Stomach (tissue), 9 donors: ENCODE data around the gene MMP21. TPM values are rescaled to one million over a fixed set of nuclear protein-coding genes. Genes with fewer than 3 reads are reported as not detected.

Experiments used
- DNase-seq, 2 donors: peaks; one replicate each; pipeline versions ENCODE4 v3.0.0 to v3.0.0-alpha.2; 2013 to 2019
- H3K27ac ChIP-seq, 5 donors: fragments of 200-600 bp in 4 of 5; sonication (generic) in 4 of 5; one replicate each; pipeline ENCODE4 v1.5.1; 2013 to 2019; ENCODE audit warnings: mild to moderate bottlenecking in 1 of 5, moderate library complexity in 1 of 5
- H3K27me3 ChIP-seq, 3 donors: fragments of 200-600 bp; sonication (generic); one replicate each; pipeline ENCODE4 v1.5.1; 2017 to 2019; ENCODE audit warnings: mixed run types in 1 of 3
- H3K36me3 ChIP-seq, 4 donors: fragments of 200-600 bp; sonication (generic); 1 replicate in 3 of 4; 2 replicates in 1 of 4; pipeline ENCODE4 v1.5.1; 2016 to 2019
- H3K4me1 ChIP-seq, 4 donors: fragments of 200-600 bp; sonication (generic); one replicate each; pipeline ENCODE4 v1.5.1; 2016 to 2019
- H3K4me3 ChIP-seq, 4 donors: fragments of 200-600 bp; sonication (generic) in 3 of 4; one replicate each; pipeline ENCODE4 v1.5.1; 2016 to 2019; ENCODE audit warnings: mild to moderate bottlenecking in 1 of 4
- H3K9me3 ChIP-seq, 4 donors: fragments of 200-600 bp; sonication (generic); one replicate each; pipeline ENCODE4 v1.5.1; 2016 to 2019
- EP300 ChIP-seq: sonication (generic); formaldehyde crosslinking; IDR thresholded peaks from one replicate; pipeline ENCODE4 v1.6.1; 2017; ENCODE audit warnings: antibody characterized with exemption
- POLR2A ChIP-seq, 4 donors: fragments of 450-650 bp; IDR thresholded peaks; one replicate each; pipeline ENCODE4 v1.6.1; 2016; ENCODE audit warnings: antibody characterized with exemption in 4 of 4, control low read depth in 2 of 4, mild to moderate bottlenecking in 1 of 4, moderate library complexity in 1 of 4
- POLR2AphosphoS5 ChIP-seq, 3 donors: sonication (generic); formaldehyde crosslinking; IDR thresholded peaks; one replicate each; pipeline ENCODE4 v1.6.1; 2016; ENCODE audit warnings: antibody characterized with exemption in 3 of 3
- WGBS, 5 donors: extraction: QIAGEN DNeasy Blood & Tissue Kit in 3 of 5; methylation state at CpG; one replicate each; pipeline versions ENCODE4 v1.1.5 to v1.1.7; 2013 to 2018; 5-methylcytosine and 5-hydroxymethylcytosine counted together
- intact Hi-C: fragments of 100-400 bp; cut with DNase I; formaldehyde crosslinking; loops from one replicate; pipeline ENCODE4 v1.15.1; 2023; ENCODE audit warnings: low total_unique reads
- polyA plus RNA-seq, 3 donors: library from polyadenylated mRNA; stranded (reverse); fragments of 200-250 nt; gene quantifications; one replicate each; pipeline ENCODE4 v1.2.3, GENCODE V29; 2013
- total RNA-seq, 5 donors: library from RNA; depleted of rRNA; stranded (reverse); fragments of >200 nt; gene quantifications; one replicate each; pipeline versions ENCODE4 v1.1.0 to v1.2.3, GENCODE V29; 2014 to 2016
- TF ChIP-seq, protein P1 (sequence below), 7 experiments: fragments of 450-650 bp in 4 of 7; fragments of 200-600 bp in 3 of 7; sonication (generic) in 3 of 7; IDR thresholded peaks; one replicate each; pipeline ENCODE4 v1.5.1; 2016 to 2019; ENCODE audit warnings: antibody characterized with exemption in 7 of 7, control low read depth in 2 of 7, mild to moderate bottlenecking in 1 of 7
- donor health status: healthy with polysubstance abuse.
- donor health status: Bipolar disorder and iron deficiency.
- donor health status: healthy.

MMP21 gene
- total and polyA plus RNA-seq, 8 donors = 0.45 TPM; not detected in 7

DNA sequence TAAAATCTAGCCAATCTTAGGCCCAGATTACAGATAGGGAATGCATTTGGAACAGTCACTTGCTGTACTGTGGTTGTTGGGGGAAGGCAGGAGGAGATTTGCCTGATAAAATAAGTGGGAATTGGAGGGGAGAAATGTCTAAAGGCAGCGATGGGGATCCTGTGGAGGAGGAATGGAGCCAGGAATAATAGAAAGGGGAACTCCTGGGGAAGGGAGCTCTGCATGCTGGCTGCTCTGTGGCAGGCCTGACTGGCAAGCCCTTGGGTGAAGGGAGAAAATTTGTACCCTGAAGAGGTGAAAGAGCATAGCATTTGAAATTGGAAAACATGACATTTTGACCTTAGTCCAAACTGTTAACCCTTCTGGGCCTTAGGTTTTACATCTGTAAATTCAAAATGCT is 13.7 kb downstream of the MMP21 start:
- 33 to 54% (median 50%) methylated on average over 1 of the region's 1 CpG for WGBS, 5 donors
- Histone ChIP-seq H3K4me1 (peaks cover 0 to 11% (median 3%) of the 10 kb centered on the region in 4 donors), H3K4me3 (no peak overlapping the region), H3K9me3 (no peaks in the 10 kb centered on the region), H3K27me3 (no peaks in the 10 kb centered on the region), H3K36me3 (peaks cover 34 to 98% (median 93%) of the 10 kb centered on the region in 4 donors), H3K27ac (no peak overlapping the region)
- TF ChIP-seq POLR2AphosphoS5 (IDR thresholded peaks at IDR 0.05) (no peak), POLR2A (IDR thresholded peaks at IDR 0.05) (no peak), EP300 (no peak)
- TF ChIP-seq, protein P1, sequence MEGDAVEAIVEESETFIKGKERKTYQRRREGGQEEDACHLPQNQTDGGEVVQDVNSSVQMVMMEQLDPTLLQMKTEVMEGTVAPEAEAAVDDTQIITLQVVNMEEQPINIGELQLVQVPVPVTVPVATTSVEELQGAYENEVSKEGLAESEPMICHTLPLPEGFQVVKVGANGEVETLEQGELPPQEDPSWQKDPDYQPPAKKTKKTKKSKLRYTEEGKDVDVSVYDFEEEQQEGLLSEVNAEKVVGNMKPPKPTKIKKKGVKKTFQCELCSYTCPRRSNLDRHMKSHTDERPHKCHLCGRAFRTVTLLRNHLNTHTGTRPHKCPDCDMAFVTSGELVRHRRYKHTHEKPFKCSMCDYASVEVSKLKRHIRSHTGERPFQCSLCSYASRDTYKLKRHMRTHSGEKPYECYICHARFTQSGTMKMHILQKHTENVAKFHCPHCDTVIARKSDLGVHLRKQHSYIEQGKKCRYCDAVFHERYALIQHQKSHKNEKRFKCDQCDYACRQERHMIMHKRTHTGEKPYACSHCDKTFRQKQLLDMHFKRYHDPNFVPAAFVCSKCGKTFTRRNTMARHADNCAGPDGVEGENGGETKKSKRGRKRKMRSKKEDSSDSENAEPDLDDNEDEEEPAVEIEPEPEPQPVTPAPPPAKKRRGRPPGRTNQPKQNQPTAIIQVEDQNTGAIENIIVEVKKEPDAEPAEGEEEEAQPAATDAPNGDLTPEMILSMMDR (IDR thresholded peaks at IDR 0.05) = no peak
- intact Hi-C loops = no loop called here
- no peak for DNase-seq

DNA sequence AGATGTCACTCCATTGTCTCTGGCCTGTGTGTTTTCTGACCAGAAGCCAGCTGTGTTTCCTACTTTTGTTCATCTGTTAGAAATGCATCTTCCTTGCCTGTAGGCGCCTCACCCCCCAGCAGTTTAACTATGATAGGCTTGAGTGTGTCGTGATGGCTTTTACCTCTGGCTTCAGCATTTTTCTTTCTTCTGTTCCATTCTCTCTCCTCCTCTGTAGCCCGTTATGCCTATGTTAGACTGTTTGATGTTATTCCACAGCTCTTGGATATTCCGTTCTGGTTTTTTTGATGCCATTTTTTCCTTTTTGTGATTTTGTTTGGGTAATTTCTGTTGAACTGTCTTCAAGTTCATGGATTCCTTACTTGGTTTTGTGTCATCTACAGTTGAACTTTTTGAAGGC is 17.9 kb downstream of the MMP21 start:
- DNase-seq = no peak
- Histone ChIP-seq H3K27ac (no peak overlapping the region), H3K9me3 (no peaks in the 10 kb centered on the region), H3K4me3 (no peak overlapping the region), H3K36me3 (peaks cover 33 to 99% (median 94%) of the 10 kb centered on the region in 4 donors), H3K4me1 (peaks cover 0 to 10% (median 4%) of the 10 kb centered on the region in 4 donors), H3K27me3 (no peaks in the 10 kb centered on the region)
- intact Hi-C loops = no loop called here
- WGBS, 5 donors = 94 to 99% (median 97%) methylated on average over 4 of the region's 4 CpGs
- TF ChIP-seq POLR2AphosphoS5 (IDR thresholded peaks at IDR 0.05) (no peak), EP300 (no peak), POLR2A (IDR thresholded peaks at IDR 0.05) (no peak)
- TF ChIP-seq, protein P1 (IDR thresholded peaks at IDR 0.05) = no peak

DNA sequence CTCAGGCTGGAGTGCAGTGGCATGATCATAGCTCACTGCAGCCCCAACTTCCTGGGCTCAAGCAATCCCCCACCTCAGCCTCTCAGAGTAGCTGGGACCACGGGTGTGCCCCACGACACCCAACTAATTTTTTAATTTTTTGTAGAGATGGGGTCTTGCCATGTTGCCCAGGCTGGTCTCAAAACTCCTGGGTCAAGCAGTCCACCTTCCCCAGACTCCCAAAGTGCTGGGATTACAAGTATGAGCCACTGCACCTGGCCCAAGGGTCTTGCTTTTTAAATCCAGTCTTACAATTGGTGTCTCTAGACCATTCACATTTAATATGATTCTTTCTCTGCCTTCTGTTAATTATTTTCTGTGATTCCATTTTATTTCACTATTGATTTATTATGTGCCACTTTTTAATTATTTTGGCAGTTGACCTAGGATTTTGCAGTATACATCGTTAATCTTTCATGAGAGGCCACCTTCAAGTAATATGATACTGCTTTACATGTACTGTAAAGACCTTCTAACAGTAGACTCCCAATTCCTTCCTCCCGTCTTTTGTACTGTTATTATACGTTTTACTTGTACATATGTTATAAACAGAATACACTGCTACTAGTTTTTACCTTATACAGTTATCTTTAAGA is 18.7 kb downstream of the MMP21 start:
- TF ChIP-seq POLR2AphosphoS5 (IDR thresholded peaks at IDR 0.05) (no peak), POLR2A (IDR thresholded peaks at IDR 0.05) (no peak), EP300 (no peak)
- TF ChIP-seq, protein P1 (IDR thresholded peaks at IDR 0.05) = no peak
- WGBS, 5 donors = 83 to 92% (median 85%) methylated on average over 5 of the region's 5 CpGs
- H3K4me1 ChIP-seq = peaks cover 0 to 10% (median 4%) of the 10 kb centered on the region in 4 donors
- intact Hi-C loops = no loop called here
- no peak for DNase-seq
- H3K36me3 ChIP-seq = peaks cover 35 to 98% (median 93%) of the 10 kb centered on the region in 4 donors
- no peak overlapping the region for H3K27ac ChIP-seq
- H3K4me3 ChIP-seq = no peak overlapping the region
- H3K27me3 ChIP-seq = no peaks in the 10 kb centered on the region
- no peaks in the 10 kb centered on the region for H3K9me3 ChIP-seq

DNA sequence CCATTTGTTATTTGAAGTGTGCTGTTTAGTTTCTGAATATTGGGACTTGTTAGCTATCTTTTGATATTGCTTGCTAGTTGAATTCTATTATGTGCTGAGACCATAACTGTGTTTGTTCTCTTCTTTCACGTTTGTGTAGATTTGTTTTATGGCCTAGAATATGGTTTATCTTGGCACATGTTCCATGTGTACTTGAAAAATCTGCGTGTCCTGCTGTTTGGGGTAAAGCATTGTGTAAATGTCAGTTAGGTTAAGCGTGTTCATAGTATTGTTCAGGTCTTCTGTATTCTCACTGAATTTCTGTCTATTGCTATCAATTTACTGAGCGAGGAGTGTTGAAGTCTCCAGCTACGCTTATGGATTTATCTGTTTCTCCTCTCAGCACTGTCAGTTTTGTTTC is 19.4 kb downstream of the MMP21 start:
- no peak for DNase-seq
- 29 to 54% (median 32%) methylated on average over 5 of the region's 5 CpGs for WGBS, 5 donors
- TF ChIP-seq POLR2AphosphoS5 (IDR thresholded peaks at IDR 0.05) = no peak
- no peak for TF ChIP-seq EP300
- no peak for TF ChIP-seq POLR2A (IDR thresholded peaks at IDR 0.05)
- TF ChIP-seq, protein P1 (IDR thresholded peaks at IDR 0.05) = no peak
- H3K4me1 ChIP-seq = peaks cover 0 to 10% (median 4%) of the 10 kb centered on the region in 4 donors
- H3K9me3 ChIP-seq = no peaks in the 10 kb centered on the region
- H3K27ac ChIP-seq = no peak overlapping the region
- H3K4me3 ChIP-seq = no peak overlapping the region
- intact Hi-C loops = no loop called here
- H3K27me3 ChIP-seq = no peaks in the 10 kb centered on the region
- peaks cover 42 to 98% (median 93%) of the 10 kb centered on the region in 4 donors for H3K36me3 ChIP-seq
